Measurements from ENCODE around the gene SLC16A2. TPM values are rescaled to one million over a fixed set of nuclear protein-coding genes. Genes with fewer than 3 reads are reported as not detected.
A peak's percentile ranks its signal among the peaks of the same experiment; 100 is the strongest.
"Not testable (repeated sequence)": the region's sequence is repeated elsewhere in the genome, so short reads cannot be mapped to it uniquely, and the experiment has no call there.

The SLC16A2 gene
- total RNA-seq, 1 donor from 2014 or later: 1.0 TPM

DNA sequence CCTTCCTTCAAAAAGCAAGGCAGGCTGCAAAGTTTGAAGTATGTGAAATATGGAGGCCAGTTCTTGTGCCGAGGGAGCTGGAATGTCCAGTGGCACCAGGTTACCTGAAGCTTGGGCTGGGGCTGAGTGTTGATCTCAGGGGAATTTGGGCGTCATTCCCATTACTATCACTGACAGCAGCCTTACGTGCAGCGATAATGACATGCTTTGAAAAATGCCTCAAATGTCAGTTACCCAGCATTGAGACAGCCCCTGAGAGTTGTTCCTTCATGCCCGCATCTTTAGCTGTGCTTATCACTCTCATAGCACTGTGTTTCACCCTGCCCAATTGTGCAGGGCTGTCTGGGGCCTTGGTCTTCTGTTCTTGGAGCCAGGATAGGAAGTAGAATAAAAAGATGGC, 27.4 kb downstream of the SLC16A2 start:
- DNase-seq: no peak

DNA sequence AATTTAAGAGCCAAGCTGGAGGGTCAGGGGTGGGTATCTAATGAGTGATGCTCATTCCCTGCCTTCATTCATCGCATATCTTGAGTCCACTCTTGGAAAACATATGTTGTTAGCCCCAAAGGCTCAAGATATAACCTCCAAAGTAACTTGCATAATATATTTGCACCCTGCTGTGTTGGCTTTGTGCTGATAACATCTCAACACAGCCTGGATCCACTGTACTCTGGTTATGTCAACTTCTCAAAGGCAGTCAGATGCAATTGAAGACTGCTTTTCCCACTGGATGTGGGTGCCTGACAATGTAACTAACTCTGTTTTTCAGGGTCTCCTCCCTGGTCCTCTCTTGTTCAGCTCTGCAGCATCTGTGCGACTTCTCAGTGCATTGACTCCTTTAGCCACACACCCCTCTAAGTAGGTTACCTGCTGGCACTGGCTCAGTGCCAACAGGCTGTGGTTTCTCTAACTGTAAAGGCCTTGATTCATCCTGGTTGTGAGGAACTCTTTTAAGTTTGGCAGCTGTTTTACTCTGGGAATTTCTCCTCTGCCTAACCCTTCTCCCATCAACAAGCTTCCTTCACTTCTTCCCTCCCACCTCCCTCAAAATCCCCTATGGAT, 28.1 kb downstream of the SLC16A2 start:
- no peak for DNase-seq

- DNase-seq: no peak
These were observed 28.6 kb downstream of the SLC16A2 start for GRCh38 chrX:74449937-74450330.

GRCh38 chrX:74450803-74451449, 29.6 kb downstream of the SLC16A2 start:
- DNase-seq: no peak

- DNase-seq: no peak
These were observed 30.3 kb downstream of the SLC16A2 start for GRCh38 chrX:74451450-74452198.

DNA sequence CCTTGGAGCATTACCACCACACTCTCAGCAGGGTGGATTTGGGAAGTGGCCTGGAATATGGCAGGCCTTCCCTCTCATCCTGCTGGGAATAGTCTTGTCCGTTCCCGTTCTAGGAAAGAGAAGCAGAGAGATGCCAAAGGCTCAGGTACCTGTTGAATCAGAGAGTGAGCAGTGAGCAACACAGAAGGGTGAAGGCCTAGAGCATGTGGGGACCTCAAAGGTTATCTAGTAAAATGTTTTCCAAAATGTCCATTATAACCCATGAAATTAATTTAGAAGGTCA, 30.8 kb downstream of the SLC16A2 start:
- no peak for DNase-seq

DNA sequence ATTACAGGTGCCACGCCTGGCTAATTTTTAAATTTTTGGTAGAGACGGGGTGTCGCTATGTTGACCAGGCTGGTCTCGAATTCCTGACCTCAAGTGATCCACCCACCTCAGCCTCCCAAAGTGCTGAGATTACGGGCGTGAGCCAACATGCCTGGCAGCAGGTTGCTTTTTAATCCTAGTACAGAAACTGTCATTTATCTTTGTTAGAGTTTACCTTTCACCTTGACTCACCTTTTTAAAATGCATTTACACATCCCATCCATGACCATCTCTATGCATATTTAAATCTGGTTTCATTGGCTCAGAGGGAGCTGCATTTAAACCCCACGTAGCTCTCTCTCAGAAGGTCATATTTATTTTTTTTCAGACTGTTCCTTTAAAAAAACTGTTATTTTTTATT, 31.9 kb downstream of the SLC16A2 start:
- no peak for DNase-seq

GRCh38 chrX:74454233-74454632, 32.9 kb downstream of the SLC16A2 start:
- not testable (repeated sequence) for DNase-seq

DNA sequence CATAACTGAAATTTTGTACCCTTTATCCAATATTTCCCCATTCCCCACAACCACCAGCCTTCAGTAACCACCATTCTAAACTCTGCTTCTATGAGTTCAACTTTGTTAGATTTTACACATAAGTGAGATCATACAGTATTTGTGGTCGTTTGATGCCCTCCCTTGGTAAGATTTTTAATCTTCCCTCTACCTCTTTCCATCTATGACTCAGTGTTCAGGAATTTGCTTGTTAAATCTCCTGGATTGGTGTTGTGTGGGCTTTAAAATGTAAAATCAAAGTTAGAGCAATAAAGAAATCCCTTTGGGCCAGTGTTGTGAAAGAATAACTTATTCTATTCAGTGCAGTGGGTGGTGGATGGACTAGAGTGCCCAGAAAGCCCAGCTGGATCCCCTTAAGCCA, 37.4 kb downstream of the SLC16A2 start:
- no peak for DNase-seq

GRCh38 chrX:74461384-74461783, 40.1 kb downstream of the SLC16A2 start:
- DNase-seq: no peak

GRCh38 chrX:74464722-74465121, 43.4 kb downstream of the SLC16A2 start:
- no peak for DNase-seq

DNA sequence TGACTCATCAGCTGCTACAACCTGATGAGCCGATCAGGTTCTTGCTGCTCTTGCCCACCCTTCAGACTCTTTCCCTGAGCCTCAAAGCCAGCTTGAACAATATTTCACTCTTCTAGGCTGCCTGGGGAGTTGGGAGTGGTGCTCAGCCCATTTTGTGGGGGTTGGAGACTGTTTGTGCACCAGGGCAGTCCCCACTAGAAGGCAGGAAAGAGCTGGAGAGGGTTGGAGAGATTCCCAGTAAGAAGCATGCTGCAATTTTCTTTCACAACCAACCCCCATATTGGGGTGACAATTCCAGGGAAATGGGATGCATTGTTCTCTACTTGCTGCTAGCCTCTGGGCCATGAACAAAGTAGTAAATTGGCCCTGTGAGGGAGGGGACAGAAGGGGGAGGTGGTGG, 44.1 kb downstream of the SLC16A2 start:
- DNase-seq: no peak

GRCh38 chrX:74467656-74468055, 46.4 kb downstream of the SLC16A2 start:
- DNase-seq: no peak

DNA sequence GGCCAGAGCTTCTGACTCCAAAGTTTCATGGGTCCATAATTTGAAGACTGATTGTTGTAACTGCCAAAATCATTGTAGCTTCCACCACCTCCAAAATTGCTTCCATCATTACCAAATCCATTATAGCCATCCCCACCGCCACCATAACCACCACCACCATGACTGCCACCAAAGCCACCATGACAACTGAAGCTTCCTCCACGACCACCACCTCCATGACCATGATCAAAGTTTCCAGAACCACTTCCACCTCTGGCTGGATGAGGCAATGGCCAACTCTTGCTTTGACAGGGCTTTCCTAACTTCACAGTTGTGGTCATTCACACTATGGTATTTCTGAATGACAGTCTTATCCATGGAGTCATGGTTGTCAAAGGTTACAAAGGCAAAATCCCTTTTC, 51.8 kb downstream of the SLC16A2 start:
- DNase-seq: not testable (repeated sequence)

- no peak for DNase-seq
These were observed 69.0 kb downstream of the SLC16A2 start for GRCh38 chrX:74490247-74490646.

DNA sequence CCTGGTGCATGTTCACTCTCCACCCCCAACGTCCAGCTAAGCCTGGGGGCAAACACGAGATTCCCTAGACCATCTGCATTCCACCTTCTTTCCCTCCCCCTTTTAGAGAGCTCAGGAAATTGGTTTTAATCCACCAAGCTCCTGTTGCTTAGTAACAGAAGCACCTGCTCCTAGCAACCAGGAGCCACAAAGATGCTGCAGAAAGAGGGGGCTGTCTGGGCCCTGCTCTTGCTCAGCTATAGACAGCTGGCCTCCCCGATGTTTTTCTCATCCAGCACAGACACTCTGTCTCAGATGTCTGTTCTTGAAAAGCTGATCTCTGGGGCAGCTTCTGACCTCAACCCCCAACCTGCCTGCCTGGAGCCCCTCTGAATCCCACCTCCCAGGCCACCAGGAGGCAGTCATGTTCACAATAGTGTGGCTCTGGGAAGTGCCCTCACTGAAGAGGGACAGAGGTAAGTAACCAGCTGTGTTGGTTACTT, 71.5 kb downstream of the SLC16A2 start:
- peak; percentile 3 for DNase-seq

- DNase-seq: no peak
These were observed 72.5 kb downstream of the SLC16A2 start for GRCh38 chrX:74493806-74494205.

DNA sequence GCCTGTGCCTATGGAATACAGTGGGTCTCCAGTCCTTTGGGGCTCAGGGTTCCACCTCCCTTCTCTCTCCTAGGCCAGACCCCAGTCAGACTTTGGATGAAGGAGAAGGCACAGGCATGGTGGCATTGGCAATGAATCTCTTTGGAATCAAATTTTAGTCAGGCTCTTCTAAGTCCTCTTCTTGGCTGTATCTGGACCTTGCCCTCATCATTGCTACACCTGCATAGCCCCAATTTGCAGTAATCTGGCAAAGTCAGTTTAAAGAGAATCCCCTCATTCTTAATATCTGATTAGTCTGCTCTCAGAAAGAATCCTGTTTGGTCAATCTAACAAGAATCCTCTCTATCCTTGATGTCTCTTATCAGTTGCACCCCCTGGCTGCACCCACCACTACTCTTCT, 77.6 kb downstream of the SLC16A2 start:
- DNase-seq: no peak

- DNase-seq: no peak
These were observed 78.8 kb downstream of the SLC16A2 start for GRCh38 chrX:74500067-74500466.

- DNase-seq: no peak
These were observed 79.3 kb downstream of the SLC16A2 start for GRCh38 chrX:74500555-74500954.

GRCh38 chrX:74505437-74505836, 84.1 kb downstream of the SLC16A2 start:
- no peak for DNase-seq

DNA sequence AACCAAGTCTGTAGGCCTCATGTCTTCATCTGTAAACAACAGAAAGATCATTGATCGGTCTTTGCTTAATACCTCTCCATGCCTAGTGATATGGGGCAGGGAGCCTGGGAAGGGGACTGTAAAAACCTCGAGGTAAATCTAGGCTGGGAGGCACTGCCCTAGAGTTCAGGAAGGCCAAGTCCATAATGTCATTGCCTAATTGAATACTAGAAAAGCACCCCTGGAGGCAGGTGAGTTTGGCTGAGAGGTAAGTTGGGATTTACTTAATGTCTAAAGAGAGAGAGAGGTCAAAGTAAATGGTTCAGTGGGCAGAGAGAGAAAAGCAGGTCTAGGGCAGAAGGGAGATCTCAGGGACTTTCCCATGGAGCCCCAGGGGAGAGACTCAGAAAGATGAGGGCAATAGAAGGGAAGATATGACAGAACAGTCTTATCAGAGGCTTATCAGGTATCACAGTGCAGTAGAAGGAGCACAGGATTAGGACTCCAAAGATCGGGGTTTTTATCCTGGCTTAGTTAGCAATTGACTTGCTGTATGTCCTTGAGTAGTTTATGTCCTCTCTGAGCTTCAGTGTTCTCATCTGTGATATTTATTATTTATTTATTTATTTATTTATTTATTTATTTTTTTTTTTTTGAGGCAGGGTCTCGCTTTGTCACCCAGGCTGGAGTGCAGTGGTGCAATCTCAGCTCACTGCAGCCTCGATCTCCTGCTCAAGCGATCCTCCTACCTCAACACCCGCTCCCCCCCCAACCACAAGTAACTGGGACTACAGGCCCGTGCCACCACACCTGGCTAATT, 85.2 kb downstream of the SLC16A2 start:
- DNase-seq: no peak

DNA sequence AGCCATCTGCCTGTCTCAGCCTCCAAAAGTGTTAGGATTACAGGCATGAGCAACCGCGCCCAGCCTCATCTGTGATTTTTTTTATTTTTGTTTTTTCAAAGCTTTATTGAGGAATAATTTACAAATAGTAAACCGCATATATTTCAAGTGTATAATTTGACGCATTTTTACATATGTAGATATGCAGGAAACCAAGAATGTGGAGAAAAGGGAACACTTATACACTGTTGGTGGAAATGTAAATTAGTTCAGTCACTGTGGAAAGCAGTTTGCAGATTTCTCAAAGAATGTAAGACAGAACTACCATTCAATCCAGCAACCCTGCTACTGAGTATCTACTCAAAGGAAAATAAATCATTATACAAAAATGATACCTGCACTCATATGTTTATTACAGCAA, 85.9 kb downstream of the SLC16A2 start:
- DNase-seq: no peak
